SK-N-SH treated with all-trans-retinoic acid at 6 μM for 48 hours (cell line): ENCODE data around the gene SARNP.

Experiments used
- GLIS3 ChIP-seq: fragments of 250-450 bp; sonication (Bioruptor Pico); IDR thresholded peaks from 2 replicates; pipeline ENCODE4 v1.5.0; 2020; ENCODE audit warnings: mild to moderate bottlenecking, moderate library complexity
- PPARA ChIP-seq: fragments of 250-450 bp; sonication (Bioruptor Pico); IDR thresholded peaks from 2 replicates; pipeline ENCODE4 v1.5.0; 2020; ENCODE audit warnings: mild to moderate bottlenecking, borderline replicate concordance
- RARB ChIP-seq: fragments of 250-450 bp; sonication (Bioruptor Pico); IDR thresholded peaks from 2 replicates; pipeline ENCODE4 v1.8.0; 2021; ENCODE audit warnings: mild to moderate bottlenecking, moderate library complexity
- SNAI2 ChIP-seq: fragments of 250-450 bp; sonication (Bioruptor Pico); IDR thresholded peaks from 2 replicates; pipeline ENCODE4 v1.5.0; 2020; ENCODE audit warnings: mild to moderate bottlenecking, moderate library complexity
- TCF4 ChIP-seq: fragments of 250-450 bp; sonication (Bioruptor Pico); IDR thresholded peaks from 2 replicates; pipeline ENCODE4 v1.8.0; 2021; ENCODE audit warnings: mild to moderate bottlenecking, moderate library complexity, borderline replicate concordance
- TOX ChIP-seq: fragments of 250-450 bp; sonication (Bioruptor Pico); IDR thresholded peaks from 2 replicates; pipeline ENCODE4 v1.8.0; 2021; ENCODE audit warnings: mild to moderate bottlenecking, moderate library complexity, borderline replicate concordance
- ZC3H10 ChIP-seq: fragments of 250-450 bp; sonication (Bioruptor Pico); IDR thresholded peaks from 2 replicates; pipeline ENCODE4 v1.5.1; 2021; ENCODE audit warnings: mild to moderate bottlenecking, moderate library complexity
- ZFP3 ChIP-seq: fragments of 250-450 bp; sonication (Bioruptor Pico); IDR thresholded peaks from 2 replicates; pipeline ENCODE4 v1.5.0; 2020; ENCODE audit warnings: mild to moderate bottlenecking, moderate library complexity
- ZFP30 ChIP-seq: fragments of 450-650 bp; formaldehyde crosslinking; IDR thresholded peaks from 2 replicates; pipeline ENCODE4 v1.5.0; 2022; ENCODE audit warnings: mild to moderate bottlenecking, moderate library complexity
- ZNF565 ChIP-seq: fragments of 450-650 bp; formaldehyde crosslinking; conservative IDR thresholded peaks from 2 replicates; pipeline ENCODE4 v1.5.0; 2020; ENCODE audit warnings: low read depth, mild to moderate bottlenecking, moderate library complexity
- ZNF70 ChIP-seq: fragments of 450-650 bp; formaldehyde crosslinking; IDR thresholded peaks from 2 replicates; pipeline ENCODE4 v1.5.0; 2020; ENCODE audit warnings: mild to moderate bottlenecking, moderate library complexity
- ZNF8 ChIP-seq: fragments of 450-650 bp; formaldehyde crosslinking; IDR thresholded peaks from 2 replicates; pipeline ENCODE4 v1.5.0; 2020; ENCODE audit warnings: mild to moderate bottlenecking, moderate library complexity
- TF ChIP-seq, protein P1 (sequence below): fragments of 250-450 bp; sonication (Bioruptor Pico); IDR thresholded peaks from 2 replicates; pipeline ENCODE4 v1.8.0; 2021; ENCODE audit warnings: low read depth, mild to moderate bottlenecking, moderate library complexity, borderline replicate concordance
- TF ChIP-seq, protein P2 (sequence below): fragments of 250-450 bp; sonication (Bioruptor Pico); IDR thresholded peaks from 2 replicates; pipeline ENCODE4 v1.8.0; 2020; ENCODE audit warnings: mild to moderate bottlenecking, moderate library complexity, borderline replicate concordance

DNA sequence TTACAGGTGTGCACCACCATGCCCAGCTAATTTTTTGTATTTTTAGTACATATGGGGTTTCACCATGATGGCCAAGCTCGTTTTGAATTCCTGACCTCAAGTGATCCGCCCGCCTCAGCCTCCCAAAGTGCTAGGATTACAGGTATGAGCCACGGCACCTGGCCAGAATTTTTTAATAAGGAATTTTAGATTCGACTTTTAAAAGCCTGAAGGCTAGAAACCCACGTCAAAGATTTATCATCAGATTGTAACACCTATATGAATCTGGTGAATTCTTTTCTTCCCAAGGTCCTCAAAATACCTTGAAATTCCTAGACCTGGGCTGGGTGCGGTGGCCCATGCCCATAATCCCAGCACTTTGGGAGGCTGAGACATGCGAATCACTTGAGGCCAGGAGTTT is 43.9 kb upstream of the SARNP start:
- no peak for TF ChIP-seq ZC3H10 (CRISPR knock-in tag)
- no peak for TF ChIP-seq SNAI2
- TF ChIP-seq, protein P1, sequence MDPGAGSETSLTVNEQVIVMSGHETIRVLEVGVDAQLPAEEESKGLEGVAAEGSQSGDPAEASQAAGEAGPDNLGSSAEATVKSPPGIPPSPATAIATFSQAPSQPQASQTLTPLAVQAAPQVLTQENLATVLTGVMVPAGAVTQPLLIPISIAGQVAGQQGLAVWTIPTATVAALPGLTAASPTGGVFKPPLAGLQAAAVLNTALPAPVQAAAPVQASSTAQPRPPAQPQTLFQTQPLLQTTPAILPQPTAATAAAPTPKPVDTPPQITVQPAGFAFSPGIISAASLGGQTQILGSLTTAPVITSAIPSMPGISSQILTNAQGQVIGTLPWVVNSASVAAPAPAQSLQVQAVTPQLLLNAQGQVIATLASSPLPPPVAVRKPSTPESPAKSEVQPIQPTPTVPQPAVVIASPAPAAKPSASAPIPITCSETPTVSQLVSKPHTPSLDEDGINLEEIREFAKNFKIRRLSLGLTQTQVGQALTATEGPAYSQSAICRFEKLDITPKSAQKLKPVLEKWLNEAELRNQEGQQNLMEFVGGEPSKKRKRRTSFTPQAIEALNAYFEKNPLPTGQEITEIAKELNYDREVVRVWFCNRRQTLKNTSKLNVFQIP = no peak
- TF ChIP-seq ZNF565 (CRISPR knock-in tag) = no peak
- TF ChIP-seq ZNF70 = no peak
- no peak for TF ChIP-seq ZFP30
- TF ChIP-seq TCF4 (CRISPR knock-in tag) = no peak
- no peak for TF ChIP-seq TOX
- TF ChIP-seq RARB (CRISPR knock-in tag) = no peak
- TF ChIP-seq ZFP3 = no peak
- no peak for TF ChIP-seq ZNF8
- TF ChIP-seq PPARA (CRISPR knock-in tag) = no peak
- no peak for TF ChIP-seq GLIS3 (CRISPR knock-in tag)
- TF ChIP-seq, protein P2, sequence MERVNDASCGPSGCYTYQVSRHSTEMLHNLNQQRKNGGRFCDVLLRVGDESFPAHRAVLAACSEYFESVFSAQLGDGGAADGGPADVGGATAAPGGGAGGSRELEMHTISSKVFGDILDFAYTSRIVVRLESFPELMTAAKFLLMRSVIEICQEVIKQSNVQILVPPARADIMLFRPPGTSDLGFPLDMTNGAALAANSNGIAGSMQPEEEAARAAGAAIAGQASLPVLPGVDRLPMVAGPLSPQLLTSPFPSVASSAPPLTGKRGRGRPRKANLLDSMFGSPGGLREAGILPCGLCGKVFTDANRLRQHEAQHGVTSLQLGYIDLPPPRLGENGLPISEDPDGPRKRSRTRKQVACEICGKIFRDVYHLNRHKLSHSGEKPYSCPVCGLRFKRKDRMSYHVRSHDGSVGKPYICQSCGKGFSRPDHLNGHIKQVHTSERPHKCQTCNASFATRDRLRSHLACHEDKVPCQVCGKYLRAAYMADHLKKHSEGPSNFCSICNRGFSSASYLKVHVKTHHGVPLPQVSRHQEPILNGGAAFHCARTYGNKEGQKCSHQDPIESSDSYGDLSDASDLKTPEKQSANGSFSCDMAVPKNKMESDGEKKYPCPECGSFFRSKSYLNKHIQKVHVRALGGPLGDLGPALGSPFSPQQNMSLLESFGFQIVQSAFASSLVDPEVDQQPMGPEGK = no peak
